K562 (cell line): ENCODE measurements around the gene LY6G6F. TPM values are rescaled to one million over a fixed set of nuclear protein-coding genes. Genes with fewer than 3 reads are reported as not detected.

ENCODE experiments used
- ATF7 ChIP-seq: fragments of 450-650 bp; IDR thresholded peaks from 2 replicates; pipeline ENCODE4 v1.7.1; 2014; ENCODE audit warnings: mild to moderate bottlenecking, moderate library complexity
- BRCA1 ChIP-seq, 2 experiments: fragments of 450-650 bp in 1 of 2; sonication (generic) in 1 of 2; formaldehyde crosslinking in 1 of 2; IDR thresholded peaks; 2 replicates each; pipeline versions ENCODE4 v1.5.0 to v1.6.1; 2017 to 2020; ENCODE audit warnings: mild to moderate bottlenecking in 1 of 2, missing genetic modification reagents in 1 of 2
- BRF1 ChIP-seq: IDR thresholded peaks from 3 replicates; pipeline ENCODE4 v1.6.1; 2011; ENCODE audit warnings: borderline replicate concordance, mild to moderate bottlenecking; ENCODE audit not compliant: insufficient read length; ENCODE audit errors: extremely low read depth
- CTBP1 ChIP-seq: fragments of 450-650 bp; IDR thresholded peaks from 2 replicates; pipeline ENCODE4 v1.6.1; 2016; ENCODE audit warnings: borderline replicate concordance
- HLTF ChIP-seq: fragments of 450-650 bp; IDR thresholded peaks from 2 replicates; pipeline ENCODE4 v1.6.1; 2016
- LCOR ChIP-seq: sonication (generic); formaldehyde crosslinking; IDR thresholded peaks from 2 replicates; pipeline ENCODE4 v1.8.0; 2022; ENCODE audit warnings: mild to moderate bottlenecking, missing genetic modification reagents
- MTA3 ChIP-seq: fragments of 450-650 bp; formaldehyde crosslinking; IDR thresholded peaks from 2 replicates; pipeline ENCODE4 v1.6.1; 2017; ENCODE audit warnings: mild to moderate bottlenecking, borderline replicate concordance
- MYBL2 ChIP-seq, 2 experiments: fragments of 450-650 bp in 1 of 2; sonication (generic) in 1 of 2; formaldehyde crosslinking in 1 of 2; IDR thresholded peaks; 2 replicates each; pipeline versions ENCODE4 v1.6.1 to v1.8.1; 2017 to 2022; ENCODE audit warnings: borderline replicate concordance in 1 of 2, inconsistent platforms in 1 of 2, low read depth in 1 of 2, mild to moderate bottlenecking in 1 of 2, missing genetic modification reagents in 1 of 2, moderate library complexity in 1 of 2
- MYC ChIP-seq, 2 experiments: fragments of 250-450 bp in 1 of 2; sonication (Bioruptor Pico) in 1 of 2; IDR thresholded peaks; 2 replicates each; pipeline versions ENCODE4 v1.5.1 to v1.6.1; 2012 to 2021; ENCODE audit warnings: low read depth in 2 of 2, borderline replicate concordance in 1 of 2, improper control_type of control experiment in 1 of 2, low read length in 1 of 2, mild to moderate bottlenecking in 1 of 2, moderate library complexity in 1 of 2
- NFYB ChIP-seq: IDR thresholded peaks from 2 replicates; pipeline ENCODE4 v1.6.1; 2011; ENCODE audit warnings: mild to moderate bottlenecking, moderate library complexity; ENCODE audit not compliant: insufficient read length; ENCODE audit errors: extremely low read depth
- SIRT6 ChIP-seq: IDR thresholded peaks from one replicate; pipeline ENCODE4 v1.6.1; 2012; ENCODE audit warnings: low read depth, mild to moderate bottlenecking, control low read depth, inconsistent platforms, low read length, moderate library complexity
- TAF1 ChIP-seq: IDR thresholded peaks from 2 replicates; pipeline ENCODE4 v1.6.1; 2011; ENCODE audit warnings: mild to moderate bottlenecking, low read length, moderate library complexity; ENCODE audit not compliant: insufficient read depth, control insufficient read depth, severe bottlenecking; ENCODE audit errors: extremely low read depth
- TCF7 ChIP-seq: sonication (generic); IDR thresholded peaks from 2 replicates; pipeline ENCODE4 v1.6.1; 2016; ENCODE audit warnings: antibody characterized with exemption, borderline replicate concordance
- ZBTB7A ChIP-seq: IDR thresholded peaks from 2 replicates; pipeline ENCODE4 v1.6.1; 2011; ENCODE audit warnings: low read depth, mild to moderate bottlenecking, low read length, moderate library complexity, borderline replicate concordance; ENCODE audit not compliant: control insufficient read depth
- ZNF134 ChIP-seq: fragments of 250-450 bp; sonication (Bioruptor Pico); conservative IDR thresholded peaks from 2 replicates; pipeline ENCODE4 v1.4.0; 2020
- ZNF384 ChIP-seq: IDR thresholded peaks from 2 replicates; pipeline ENCODE4 v1.6.1; 2012; ENCODE audit warnings: low read depth, low read length, improper control_type of control experiment
- ZNF507 ChIP-seq: conservative IDR thresholded peaks from 2 replicates; pipeline ENCODE4 v1.6.1; 2017; ENCODE audit warnings: missing genetic modification characterization, missing compliant biosample characterization
- ZNF551 ChIP-seq: fragments of 250-450 bp; sonication (Bioruptor Pico); IDR thresholded peaks from 2 replicates; pipeline ENCODE4 v1.5.0; 2021; ENCODE audit warnings: mild to moderate bottlenecking, moderate library complexity
- ZNF561 ChIP-seq: fragments of 450-650 bp; formaldehyde crosslinking; conservative IDR thresholded peaks from 2 replicates; pipeline ENCODE4 v1.4.0; 2020; ENCODE audit warnings: mild to moderate bottlenecking, moderate library complexity
- polyA plus RNA-seq, 8 experiments: library from polyadenylated mRNA; depleted of rRNA in 4 of 8; stranded (reverse) in 5 of 8; unstranded in 3 of 8; fragments of >200 nt; fragmentation: Nextera tagmentation in 2 of 8; fragmentation: Illumina TruSeq in 1 of 8; extraction: Ambion mirVana in 2 of 8; extraction: Trizol in 1 of 8; gene quantifications; 2 replicates each; pipeline versions ENCODE4 v1.2.1 to v1.2.3, GENCODE V29; 2011 to 2014; ENCODE audit warnings: inconsistent platforms in 1 of 8, missing spikeins in 1 of 8
- total RNA-seq, 7 experiments: library from RNA; depleted of rRNA in 6 of 7; stranded (reverse); fragments of >200 nt in 6 of 7; fragmentation: Illumina TruSeq in 2 of 7; extraction: Trizol in 2 of 7; gene quantifications; 2 replicates each; pipeline versions ENCODE4 v1.2.1 to v1.2.3, GENCODE V29; 2011 to 2021; ENCODE audit warnings: low replicate concordance in 1 of 7
- TF ChIP-seq, protein P1 (sequence below), 2 experiments: IDR thresholded peaks in 1 of 2; conservative IDR thresholded peaks in 1 of 2; 2 replicates each; pipeline ENCODE4 v1.6.1; 2016; ENCODE audit warnings: low read depth in 2 of 2, mild to moderate bottlenecking in 1 of 2, missing compliant biosample characterization in 1 of 2, missing genetic modification characterization in 1 of 2, moderate library complexity in 1 of 2
- TF ChIP-seq, protein P2 (sequence below), 3 experiments: fragments of 200-800 bp in 1 of 3; sonication (Bioruptor generic) in 1 of 3; sonication (generic) in 1 of 3; formaldehyde crosslinking in 1 of 3; IDR thresholded peaks; 2 replicates each; pipeline versions ENCODE4 v1.6.1 to v1.8.0; 2016 to 2022; ENCODE audit warnings: mild to moderate bottlenecking in 2 of 3, missing compliant biosample characterization in 2 of 3, missing genetic modification characterization in 2 of 3, missing genetic modification reagents in 1 of 3
- TF ChIP-seq, protein P3 (sequence below), 3 experiments: IDR thresholded peaks in 2 of 3; conservative IDR thresholded peaks in 1 of 3; 2 replicates each; pipeline ENCODE4 v1.5.1; 2011 to 2012; ENCODE audit warnings: low read length in 3 of 3, mild to moderate bottlenecking in 3 of 3, control low read depth in 2 of 3, improper control_type of control experiment in 1 of 3, inconsistent platforms in 1 of 3, low read depth in 1 of 3, mixed read lengths in 1 of 3, moderate library complexity in 1 of 3; ENCODE audit not compliant: insufficient read depth in 2 of 3

The LY6G6F gene
- total and polyA plus RNA-seq, 9 of the 15 experiments (the other 6 are each of a cell fraction or from before 2014, with no cell fraction given) = 0.14 to 0.50 (median 0.28) TPM; not detected in 2

DNA sequence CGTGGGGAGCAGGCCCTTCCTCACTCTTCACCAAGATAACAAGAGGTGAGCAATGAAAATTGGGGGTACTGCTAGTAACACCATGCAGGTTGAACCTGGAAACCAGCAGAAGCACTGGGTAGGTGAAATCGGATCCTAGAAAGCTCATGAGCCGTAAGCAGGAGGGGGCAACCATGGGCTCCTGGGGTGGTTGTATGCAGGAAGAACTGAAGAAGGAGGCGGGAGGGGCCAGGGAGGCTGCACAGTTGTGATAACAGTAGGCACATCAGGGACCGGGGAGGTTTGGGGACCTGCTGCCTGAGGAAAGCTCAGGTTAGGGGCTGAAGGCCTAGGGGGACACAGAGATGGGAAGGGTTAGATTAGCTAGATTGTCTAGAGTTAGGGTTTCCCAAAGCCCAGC is 20.2 kb upstream of the LY6G6F start (continued):
- no peak for TF ChIP-seq ZNF384
- no peak for TF ChIP-seq BRF1
- TF ChIP-seq ZNF507 (tag) = no peak
- TF ChIP-seq, protein P1, sequence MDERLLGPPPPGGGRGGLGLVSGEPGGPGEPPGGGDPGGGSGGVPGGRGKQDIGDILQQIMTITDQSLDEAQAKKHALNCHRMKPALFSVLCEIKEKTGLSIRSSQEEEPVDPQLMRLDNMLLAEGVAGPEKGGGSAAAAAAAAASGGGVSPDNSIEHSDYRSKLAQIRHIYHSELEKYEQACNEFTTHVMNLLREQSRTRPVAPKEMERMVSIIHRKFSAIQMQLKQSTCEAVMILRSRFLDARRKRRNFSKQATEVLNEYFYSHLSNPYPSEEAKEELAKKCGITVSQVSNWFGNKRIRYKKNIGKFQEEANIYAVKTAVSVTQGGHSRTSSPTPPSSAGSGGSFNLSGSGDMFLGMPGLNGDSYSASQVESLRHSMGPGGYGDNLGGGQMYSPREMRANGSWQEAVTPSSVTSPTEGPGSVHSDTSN (CRISPR knock-in tag; IDR thresholded peaks at IDR 0.05; ENCODE audit: low read depth) = no peak
- TF ChIP-seq, protein P1 (tag; conservative IDR thresholded peaks at IDR 0.05; ENCODE audit: low read depth) = no peak
- TF ChIP-seq CTBP1 = no peak
- TF ChIP-seq, protein P2, sequence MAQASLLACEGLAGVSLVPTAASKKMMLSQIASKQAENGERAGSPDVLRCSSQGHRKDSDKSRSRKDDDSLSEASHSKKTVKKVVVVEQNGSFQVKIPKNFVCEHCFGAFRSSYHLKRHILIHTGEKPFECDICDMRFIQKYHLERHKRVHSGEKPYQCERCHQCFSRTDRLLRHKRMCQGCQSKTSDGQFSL (CRISPR knock-in tag; IDR thresholded peaks at IDR 0.05) = no peak
- TF ChIP-seq, protein P2 (tag; IDR thresholded peaks at IDR 0.05) = no peak
- TF ChIP-seq ZNF561 (CRISPR knock-in tag) = no peak
- no peak for TF ChIP-seq BRCA1 (IDR thresholded peaks at IDR 0.05)
- TF ChIP-seq BRCA1 (CRISPR knock-in tag; IDR thresholded peaks at IDR 0.05) = no peak
- TF ChIP-seq MTA3 = no peak
- TF ChIP-seq, protein P3, sequence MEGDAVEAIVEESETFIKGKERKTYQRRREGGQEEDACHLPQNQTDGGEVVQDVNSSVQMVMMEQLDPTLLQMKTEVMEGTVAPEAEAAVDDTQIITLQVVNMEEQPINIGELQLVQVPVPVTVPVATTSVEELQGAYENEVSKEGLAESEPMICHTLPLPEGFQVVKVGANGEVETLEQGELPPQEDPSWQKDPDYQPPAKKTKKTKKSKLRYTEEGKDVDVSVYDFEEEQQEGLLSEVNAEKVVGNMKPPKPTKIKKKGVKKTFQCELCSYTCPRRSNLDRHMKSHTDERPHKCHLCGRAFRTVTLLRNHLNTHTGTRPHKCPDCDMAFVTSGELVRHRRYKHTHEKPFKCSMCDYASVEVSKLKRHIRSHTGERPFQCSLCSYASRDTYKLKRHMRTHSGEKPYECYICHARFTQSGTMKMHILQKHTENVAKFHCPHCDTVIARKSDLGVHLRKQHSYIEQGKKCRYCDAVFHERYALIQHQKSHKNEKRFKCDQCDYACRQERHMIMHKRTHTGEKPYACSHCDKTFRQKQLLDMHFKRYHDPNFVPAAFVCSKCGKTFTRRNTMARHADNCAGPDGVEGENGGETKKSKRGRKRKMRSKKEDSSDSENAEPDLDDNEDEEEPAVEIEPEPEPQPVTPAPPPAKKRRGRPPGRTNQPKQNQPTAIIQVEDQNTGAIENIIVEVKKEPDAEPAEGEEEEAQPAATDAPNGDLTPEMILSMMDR (IDR thresholded peaks at IDR 0.05 in 2 of 3, conservative IDR thresholded peaks at IDR 0.05 in 1 of 3; ENCODE audit: insufficient read depth in 2 of 3, low read depth in 1 of 3, low read length in 3 of 3) = 0 out of 6 replicates have a peak, but pooled peaks of 1 of the 3 experiments have one; percentile 10
- TF ChIP-seq ATF7 = no peak
- peak; percentile 68; the same call in 1 of the 2 replicates for TF ChIP-seq ZBTB7A
- TF ChIP-seq MYBL2 (IDR thresholded peaks at IDR 0.05; ENCODE audit: low read depth) = no peak
- no peak for TF ChIP-seq MYBL2 (CRISPR knock-in tag; IDR thresholded peaks at IDR 0.05; ENCODE audit: borderline replicate concordance)
- no peak for TF ChIP-seq NFYB
- no peak for TF ChIP-seq ZNF551 (CRISPR knock-in tag)
- TF ChIP-seq LCOR = no peak
- TF ChIP-seq MYC (IDR thresholded peaks at IDR 0.05; ENCODE audit: low read depth, low read length) = no peak
- no peak for TF ChIP-seq MYC (CRISPR knock-in tag; IDR thresholded peaks at IDR 0.05; ENCODE audit: borderline replicate concordance, low read depth)
- TF ChIP-seq TCF7 = no peak
- TF ChIP-seq SIRT6 = no peak
- TF ChIP-seq TAF1 = peak; percentile 1
- TF ChIP-seq ZNF134 (CRISPR knock-in tag) = no peak
- peak; percentile 70 for TF ChIP-seq HLTF
